ENCODE results near the gene DUSP5. TPM values are rescaled to one million over a fixed set of nuclear protein-coding genes. Genes with fewer than 3 reads are reported as not detected.

Gene DUSP5
- total RNA-seq, 1 donor from 2014 or later: 0.34 TPM

GRCh38 chr10:110539091-110539490 lies 41.4 kb downstream of the DUSP5 start:
- H3K9ac ChIP-seq: no peak overlapping the region
- TF ChIP-seq EZH2 (IDR thresholded peaks at IDR 0.05) (no peak), EZH2phosphoT487 (IDR thresholded peaks at IDR 0.05) (no peak), CTCF (IDR thresholded peaks at IDR 0.05) (no peak)
- no peaks in the 10 kb centered on the region for H3K27me3 ChIP-seq
- H3K4me3 Mint-ChIP-seq: no peak overlapping the region
- no peak for DNase-seq (ENCODE audit: low spot score)
- no peaks in the 10 kb centered on the region for H3K9me3 Mint-ChIP-seq
- no peak overlapping the region for H3K4me2 ChIP-seq
- H3K4me3 ChIP-seq: no peak overlapping the region
- no peak overlapping the region for H3K27ac ChIP-seq
- no peaks in the 10 kb centered on the region for H3K36me3 Mint-ChIP-seq
- H3K27me3 Mint-ChIP-seq (ENCODE audit: insufficient read depth, low read depth): peaks cover 2% of the 10 kb centered on the region
- no peaks in the 10 kb centered on the region for H3K9me3 ChIP-seq (ENCODE audit: low read depth)
- no peaks in the 10 kb centered on the region for H3K79me2 ChIP-seq (ENCODE audit: low read depth)
- H3F3A ChIP-seq (ENCODE audit: low read depth): no peaks in the 10 kb centered on the region
- H3K36me3 ChIP-seq: no peaks in the 10 kb centered on the region
- no peaks in the 10 kb centered on the region for H4K20me1 ChIP-seq (ENCODE audit: low read depth)
- no peaks in the 10 kb centered on the region for H3K4me1 ChIP-seq
- peaks cover 7% of the 10 kb centered on the region for H3K4me1 Mint-ChIP-seq
- no peak overlapping the region for H3K27ac Mint-ChIP-seq
- H2AFZ ChIP-seq (replicated peaks): no peak overlapping the region

- Histone ChIP-seq H4K20me1 (ENCODE audit: low read depth) (no peaks in the 10 kb centered on the region), H3K79me2 (ENCODE audit: low read depth) (no peaks in the 10 kb centered on the region), H3K27me3 (no peaks in the 10 kb centered on the region), H3K9me3 (ENCODE audit: low read depth) (no peaks in the 10 kb centered on the region), H2AFZ (replicated peaks) (no peak overlapping the region), H3K9ac (no peak overlapping the region), H3K4me1 (no peaks in the 10 kb centered on the region), H3K36me3 (no peaks in the 10 kb centered on the region), H3F3A (ENCODE audit: low read depth) (no peaks in the 10 kb centered on the region), H3K4me3 (no peak overlapping the region), H3K27ac (no peak overlapping the region), H3K4me2 (no peak overlapping the region)
- Mint-ChIP-seq H3K27me3 (ENCODE audit: insufficient read depth, low read depth) (peaks cover 2% of the 10 kb centered on the region), H3K36me3 (no peaks in the 10 kb centered on the region), H3K27ac (no peak overlapping the region), H3K9me3 (no peaks in the 10 kb centered on the region), H3K4me3 (no peak overlapping the region), H3K4me1 (peaks cover 3% of the 10 kb centered on the region)
- no peak for DNase-seq (ENCODE audit: low spot score)
- no peak for TF ChIP-seq EZH2 (IDR thresholded peaks at IDR 0.05)
- no peak for TF ChIP-seq EZH2phosphoT487 (IDR thresholded peaks at IDR 0.05)
- TF ChIP-seq CTCF (IDR thresholded peaks at IDR 0.05): no peak
Measured at GRCh38 chr10:110540031-110540430, 42.3 kb downstream of the DUSP5 start.

- Histone ChIP-seq H3K27me3 (no peaks in the 10 kb centered on the region), H3K4me2 (no peak overlapping the region), H3K79me2 (ENCODE audit: low read depth) (no peaks in the 10 kb centered on the region), H3K36me3 (no peaks in the 10 kb centered on the region), H4K20me1 (ENCODE audit: low read depth) (no peaks in the 10 kb centered on the region), H3K4me3 (no peak overlapping the region), H3K9ac (no peak overlapping the region), H3F3A (ENCODE audit: low read depth) (no peaks in the 10 kb centered on the region), H2AFZ (replicated peaks) (no peak overlapping the region), H3K27ac (no peak overlapping the region), H3K9me3 (ENCODE audit: low read depth) (no peaks in the 10 kb centered on the region), H3K4me1 (no peaks in the 10 kb centered on the region)
- H3K36me3 Mint-ChIP-seq: no peaks in the 10 kb centered on the region
- H3K4me1 Mint-ChIP-seq: peaks cover 12% of the 10 kb centered on the region
- H3K4me3 Mint-ChIP-seq: no peak overlapping the region
- TF ChIP-seq CTCF (IDR thresholded peaks at IDR 0.05): no peak
- TF ChIP-seq EZH2 (IDR thresholded peaks at IDR 0.05): no peak
- TF ChIP-seq EZH2phosphoT487 (IDR thresholded peaks at IDR 0.05): no peak
- H3K27me3 Mint-ChIP-seq (ENCODE audit: insufficient read depth, low read depth): peaks cover 7% of the 10 kb centered on the region
- DNase-seq (ENCODE audit: low spot score): no peak
- H3K27ac Mint-ChIP-seq: no peak overlapping the region
- no peaks in the 10 kb centered on the region for H3K9me3 Mint-ChIP-seq
Measured at GRCh38 chr10:110544958-110545537, 47.3 kb downstream of the DUSP5 start.

Measured in neural progenitor cell (in vitro differentiated cells).